HepG2 (cell line): Measurements from ENCODE around the gene UNC13D. TPM values are rescaled to one million over a fixed set of nuclear protein-coding genes. Genes with fewer than 3 reads are reported as not detected.
A peak's percentile ranks its signal among the peaks of the same experiment; 100 is the strongest.

Source experiments
- FOXJ3 ChIP-seq: sonication (generic); formaldehyde crosslinking; IDR thresholded peaks from 2 replicates; pipeline ENCODE4 v1.4.0; 2020; ENCODE audit warnings: missing genetic modification reagents, mild to moderate bottlenecking, borderline replicate concordance
- HHEX ChIP-seq: IDR thresholded peaks from 2 replicates; pipeline ENCODE4 v1.6.1; 2016; ENCODE audit warnings: control low read depth
- KAT8 ChIP-seq: IDR thresholded peaks from 2 replicates; pipeline ENCODE4 v1.6.1; 2016; ENCODE audit warnings: missing genetic modification reagents, missing compliant biosample characterization
- KDM4B ChIP-seq: sonication (generic); formaldehyde crosslinking; IDR thresholded peaks from 2 replicates; pipeline ENCODE4 v1.4.0; 2020; ENCODE audit warnings: missing genetic modification reagents
- KLF9 ChIP-seq: IDR thresholded peaks from 2 replicates; pipeline ENCODE4 v1.6.1; 2016; ENCODE audit warnings: low read depth
- MEF2D ChIP-seq: sonication (generic); formaldehyde crosslinking; IDR thresholded peaks from 2 replicates; pipeline ENCODE4 v1.5.1; 2020; ENCODE audit warnings: mild to moderate bottlenecking, missing genetic modification reagents
- NFKB2 ChIP-seq: sonication (generic); formaldehyde crosslinking; IDR thresholded peaks from 2 replicates; pipeline ENCODE4 v1.4.0; 2020; ENCODE audit warnings: missing genetic modification reagents, borderline replicate concordance
- REL ChIP-seq: sonication (generic); formaldehyde crosslinking; conservative IDR thresholded peaks from 2 replicates; pipeline ENCODE4 v1.8.0; 2022; ENCODE audit warnings: mild to moderate bottlenecking, missing genetic modification reagents, moderate library complexity
- RXRB ChIP-seq: IDR thresholded peaks from 2 replicates; pipeline ENCODE4 v1.6.1; 2016; ENCODE audit warnings: borderline replicate concordance, missing genetic modification reagents, missing compliant biosample characterization
- SKI ChIP-seq: fragments of 450-650 bp; IDR thresholded peaks from one replicate; pipeline ENCODE4 v1.6.1; 2018; ENCODE audit warnings: mild to moderate bottlenecking; ENCODE audit not compliant: partially characterized antibody
- SNAI1 ChIP-seq: sonication (generic); formaldehyde crosslinking; IDR thresholded peaks from 2 replicates; pipeline ENCODE4 v1.5.0; 2020; ENCODE audit warnings: mild to moderate bottlenecking, missing genetic modification reagents, borderline replicate concordance
- ZIK1 ChIP-seq: sonication (generic); formaldehyde crosslinking; IDR thresholded peaks from 2 replicates; pipeline ENCODE4 v1.5.0; 2020; ENCODE audit warnings: mild to moderate bottlenecking, low read depth, missing genetic modification reagents, borderline replicate concordance
- ZNF446 ChIP-seq: sonication (generic); formaldehyde crosslinking; IDR thresholded peaks from 2 replicates; pipeline ENCODE4 v1.5.0; 2020; ENCODE audit warnings: mild to moderate bottlenecking, missing genetic modification reagents
- ZNF777 ChIP-seq: sonication (generic); formaldehyde crosslinking; IDR thresholded peaks from 2 replicates; pipeline ENCODE4 v1.4.0; 2020; ENCODE audit warnings: missing genetic modification reagents
- ZNF788 ChIP-seq: sonication (generic); formaldehyde crosslinking; IDR thresholded peaks from 2 replicates; pipeline ENCODE4 v1.5.0; 2020; ENCODE audit warnings: mild to moderate bottlenecking, missing genetic modification reagents, borderline replicate concordance
- ZSCAN9 ChIP-seq: IDR thresholded peaks from 2 replicates; pipeline ENCODE4 v1.6.1; 2016; ENCODE audit warnings: borderline replicate concordance
- polyA plus RNA-seq, 8 experiments: library from polyadenylated mRNA; depleted of rRNA in 3 of 8; stranded (reverse) in 7 of 8; unstranded in 1 of 8; fragments of >200 nt; fragmentation: Illumina TruSeq in 4 of 8; extraction: Trizol in 4 of 8; gene quantifications; 2 replicates each; pipeline versions ENCODE4 v1.2.1 to v1.2.3, GENCODE V29; 2011 to 2016; ENCODE audit warnings: low read depth in 4 of 8, missing spikeins in 1 of 8, mixed read lengths in 1 of 8; ENCODE audit not compliant: insufficient read depth in 1 of 8
- total RNA-seq, 5 experiments: library from RNA; depleted of rRNA; stranded (reverse); fragments of >200 nt; fragmentation: Illumina TruSeq; extraction: Trizol; gene quantifications; 2 replicates each; pipeline ENCODE4 v1.2.3, GENCODE V29; 2016; ENCODE audit warnings: low read depth in 1 of 5
- TF ChIP-seq, protein P1 (sequence below): sonication (generic); formaldehyde crosslinking; IDR thresholded peaks from 2 replicates; pipeline ENCODE4 v1.4.0; 2020; ENCODE audit warnings: missing genetic modification reagents
- TF ChIP-seq, protein P2 (sequence below), 2 experiments: fragments of 450-650 bp in 1 of 2; sonication (generic) in 1 of 2; formaldehyde crosslinking; IDR thresholded peaks; 2 replicates each; pipeline versions ENCODE4 v1.5.0 to v1.8.0; 2020 to 2022; ENCODE audit warnings: mild to moderate bottlenecking in 1 of 2, missing genetic modification reagents in 1 of 2
- TF ChIP-seq, protein P3 (sequence below): IDR thresholded peaks from 2 replicates; pipeline ENCODE4 v1.6.1; 2018; ENCODE audit warnings: missing genetic modification reagents
- TF ChIP-seq, protein P4 (sequence below): sonication (generic); formaldehyde crosslinking; IDR thresholded peaks from 2 replicates; pipeline ENCODE4 v1.4.0; 2020; ENCODE audit warnings: mild to moderate bottlenecking, missing genetic modification reagents, borderline replicate concordance

Gene UNC13D
- total and polyA plus RNA-seq, 2 of the 13 experiments (the other 11 are each of a cell fraction or from before 2014, with no cell fraction given) = 29.7 to 42.7 TPM

DNA sequence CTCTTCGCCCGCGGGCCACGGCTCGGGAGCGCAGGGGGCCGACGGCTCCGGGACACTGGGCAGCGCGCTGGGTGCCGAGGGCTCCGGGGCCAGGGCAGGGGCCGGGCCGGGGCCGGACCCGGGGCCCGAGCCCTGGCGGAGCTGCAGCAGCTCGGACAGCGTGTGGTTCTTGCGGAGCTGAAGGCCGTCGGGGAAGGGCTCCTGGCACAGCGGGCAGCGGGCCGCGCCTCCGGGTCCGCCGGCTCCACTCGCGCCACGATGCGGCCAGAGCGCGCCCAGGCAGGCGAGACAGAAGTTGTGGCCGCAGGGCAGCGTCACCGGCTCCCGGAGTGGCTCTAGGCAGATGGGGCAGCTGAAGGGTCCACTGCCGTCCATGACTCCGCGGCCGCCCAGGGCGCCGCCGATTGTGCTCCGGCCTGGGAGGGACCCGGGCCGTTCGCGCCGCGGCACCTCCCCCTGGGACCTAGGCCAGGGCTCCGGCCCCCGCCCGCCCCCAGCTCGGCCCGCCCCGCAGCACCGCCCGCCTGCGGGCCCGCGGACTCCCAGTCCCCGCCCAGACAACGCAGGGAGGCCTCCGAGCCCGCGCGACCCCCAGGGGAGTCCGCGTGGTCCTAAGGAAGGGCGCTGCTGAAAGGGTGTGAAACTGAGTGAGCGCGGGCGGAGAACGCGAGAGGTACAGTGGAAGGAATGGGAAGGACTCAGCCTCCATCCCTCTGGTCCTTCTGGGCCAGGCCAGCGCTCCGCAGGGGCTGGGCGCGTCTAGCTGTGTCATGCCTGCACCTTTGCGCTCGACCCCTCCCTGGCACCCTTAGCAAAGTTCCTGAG is 34.2 kb upstream of the UNC13D start, which contains the start of gene TRIM47 (continued):
- TF ChIP-seq RXRB (CRISPR knock-in tag) (peak; percentile 49), ZIK1 (CRISPR knock-in tag) (peak; percentile 39), KLF9 (CRISPR knock-in tag) (0 out of 2 replicates have a peak, but pooled peaks have one; percentile 43), ZNF788 (peak; percentile 66; the same call in 1 of the 2 replicates), NFKB2 (CRISPR knock-in tag) (peak; percentile 66), KAT8 (CRISPR knock-in tag) (peak; percentile 46; the same call in 1 of the 2 replicates), FOXJ3 (CRISPR knock-in tag) (no peak), HHEX (CRISPR knock-in tag) (no peak), MEF2D (CRISPR knock-in tag) (peak; percentile 69; the same call in 1 of the 2 replicates), SKI (peak; percentile 16), ZNF446 (CRISPR knock-in tag) (peak; percentile 89), ZSCAN9 (peak; percentile 29; the same call in 1 of the 2 replicates), KDM4B (peak; percentile 67), REL (CRISPR knock-in tag) (0 out of 2 replicates have a peak, but pooled peaks have one; percentile 20), ZNF777 (peak; percentile 98), SNAI1 (CRISPR knock-in tag) (0 out of 2 replicates have a peak, but pooled peaks have one; percentile 61)
- TF ChIP-seq, protein P1, sequence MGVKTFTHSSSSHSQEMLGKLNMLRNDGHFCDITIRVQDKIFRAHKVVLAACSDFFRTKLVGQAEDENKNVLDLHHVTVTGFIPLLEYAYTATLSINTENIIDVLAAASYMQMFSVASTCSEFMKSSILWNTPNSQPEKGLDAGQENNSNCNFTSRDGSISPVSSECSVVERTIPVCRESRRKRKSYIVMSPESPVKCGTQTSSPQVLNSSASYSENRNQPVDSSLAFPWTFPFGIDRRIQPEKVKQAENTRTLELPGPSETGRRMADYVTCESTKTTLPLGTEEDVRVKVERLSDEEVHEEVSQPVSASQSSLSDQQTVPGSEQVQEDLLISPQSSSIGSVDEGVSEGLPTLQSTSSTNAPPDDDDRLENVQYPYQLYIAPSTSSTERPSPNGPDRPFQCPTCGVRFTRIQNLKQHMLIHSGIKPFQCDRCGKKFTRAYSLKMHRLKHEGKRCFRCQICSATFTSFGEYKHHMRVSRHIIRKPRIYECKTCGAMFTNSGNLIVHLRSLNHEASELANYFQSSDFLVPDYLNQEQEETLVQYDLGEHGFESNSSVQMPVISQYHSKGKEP (CRISPR knock-in tag) = peak; percentile 82; the same call in 1 of the 2 replicates
- TF ChIP-seq, protein P2, sequence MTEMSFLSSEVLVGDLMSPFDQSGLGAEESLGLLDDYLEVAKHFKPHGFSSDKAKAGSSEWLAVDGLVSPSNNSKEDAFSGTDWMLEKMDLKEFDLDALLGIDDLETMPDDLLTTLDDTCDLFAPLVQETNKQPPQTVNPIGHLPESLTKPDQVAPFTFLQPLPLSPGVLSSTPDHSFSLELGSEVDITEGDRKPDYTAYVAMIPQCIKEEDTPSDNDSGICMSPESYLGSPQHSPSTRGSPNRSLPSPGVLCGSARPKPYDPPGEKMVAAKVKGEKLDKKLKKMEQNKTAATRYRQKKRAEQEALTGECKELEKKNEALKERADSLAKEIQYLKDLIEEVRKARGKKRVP (CRISPR knock-in tag; IDR thresholded peaks at IDR 0.05) = no peak
- TF ChIP-seq, protein P3, sequence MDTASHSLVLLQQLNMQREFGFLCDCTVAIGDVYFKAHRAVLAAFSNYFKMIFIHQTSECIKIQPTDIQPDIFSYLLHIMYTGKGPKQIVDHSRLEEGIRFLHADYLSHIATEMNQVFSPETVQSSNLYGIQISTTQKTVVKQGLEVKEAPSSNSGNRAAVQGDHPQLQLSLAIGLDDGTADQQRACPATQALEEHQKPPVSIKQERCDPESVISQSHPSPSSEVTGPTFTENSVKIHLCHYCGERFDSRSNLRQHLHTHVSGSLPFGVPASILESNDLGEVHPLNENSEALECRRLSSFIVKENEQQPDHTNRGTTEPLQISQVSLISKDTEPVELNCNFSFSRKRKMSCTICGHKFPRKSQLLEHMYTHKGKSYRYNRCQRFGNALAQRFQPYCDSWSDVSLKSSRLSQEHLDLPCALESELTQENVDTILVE (CRISPR knock-in tag) = no peak; the same call in 1 of the 2 replicates
- TF ChIP-seq, protein P4, sequence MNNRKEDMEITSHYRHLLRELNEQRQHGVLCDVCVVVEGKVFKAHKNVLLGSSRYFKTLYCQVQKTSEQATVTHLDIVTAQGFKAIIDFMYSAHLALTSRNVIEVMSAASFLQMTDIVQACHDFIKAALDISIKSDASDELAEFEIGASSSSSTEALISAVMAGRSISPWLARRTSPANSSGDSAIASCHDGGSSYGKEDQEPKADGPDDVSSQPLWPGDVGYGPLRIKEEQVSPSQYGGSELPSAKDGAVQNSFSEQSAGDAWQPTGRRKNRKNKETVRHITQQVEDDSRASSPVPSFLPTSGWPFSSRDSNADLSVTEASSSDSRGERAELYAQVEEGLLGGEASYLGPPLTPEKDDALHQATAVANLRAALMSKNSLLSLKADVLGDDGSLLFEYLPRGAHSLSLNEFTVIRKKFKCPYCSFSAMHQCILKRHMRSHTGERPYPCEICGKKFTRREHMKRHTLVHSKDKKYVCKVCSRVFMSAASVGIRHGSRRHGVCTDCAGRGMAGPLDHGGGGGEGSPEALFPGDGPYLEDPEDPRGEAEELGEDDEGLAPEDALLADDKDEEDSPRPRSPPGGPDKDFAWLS (CRISPR knock-in tag) = 0 out of 2 replicates have a peak, but pooled peaks have one; percentile 52
